Femur (tissue), 1 donor: ENCODE results near the gene PRIM2.
"Not testable (repeated sequence)": the region's sequence is repeated elsewhere in the genome, so short reads cannot be mapped to it uniquely, and the experiment has no call there.

ENCODE experiments used
- DNase-seq: peaks from one replicate; pipeline ENCODE4 v3.0.0-alpha.2; 2017

Gene PRIM2

GRCh38 chr6:57631773-57632172, 314.3 kb downstream of the PRIM2 start:
- DNase-seq, result not testable (repeated sequence)

GRCh38 chr6:57658526-57658925, 341.1 kb downstream of the PRIM2 start:
- DNase-seq, result not testable (repeated sequence)

- not testable (repeated sequence) for DNase-seq
Measured at GRCh38 chr6:57659794-57660193, 342.4 kb downstream of the PRIM2 start.

- DNase-seq, result not testable (repeated sequence)
Measured at GRCh38 chr6:57660940-57661339, 343.5 kb downstream of the PRIM2 start.

DNA sequence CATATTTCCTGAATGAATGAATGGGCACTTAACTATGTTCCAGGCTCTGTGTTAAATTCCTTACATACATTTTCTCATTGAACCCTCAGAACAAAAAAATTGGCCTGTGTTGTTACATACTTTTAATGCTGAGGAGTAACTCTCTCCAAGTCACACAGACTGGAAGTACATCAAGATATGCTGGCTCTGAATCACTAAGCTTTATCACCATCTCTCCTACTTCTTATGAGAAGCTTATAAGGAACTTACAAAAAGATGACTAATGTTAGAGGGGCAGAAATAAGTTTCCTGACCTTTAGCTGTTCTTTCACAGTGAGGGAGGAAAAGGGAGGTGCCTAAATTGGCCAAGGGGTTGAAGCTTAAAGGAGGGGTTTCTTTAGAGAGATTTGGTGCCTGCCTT, 350.7 kb downstream of the PRIM2 start:
- DNase-seq, result not testable (repeated sequence)

DNA sequence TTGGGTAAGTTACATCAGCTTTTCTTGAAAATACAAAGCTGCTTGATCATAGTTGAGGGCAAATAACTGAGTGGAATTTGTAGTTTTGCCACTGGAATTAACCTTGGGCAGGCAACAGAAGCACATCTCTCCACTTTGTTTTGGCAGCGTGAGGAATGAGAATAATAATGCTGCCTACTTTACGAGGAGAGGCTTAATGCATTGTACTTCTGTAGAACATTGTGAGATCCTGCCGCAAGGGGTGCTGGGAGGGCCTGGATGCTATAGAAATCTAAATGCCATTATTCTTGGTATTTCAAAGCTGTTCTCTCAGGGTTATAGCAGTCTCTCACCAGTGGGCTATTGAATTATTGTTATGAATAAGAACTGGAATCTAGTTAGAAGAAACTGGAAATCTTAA, 353.8 kb downstream of the PRIM2 start:
- DNase-seq, result not testable (repeated sequence)

DNA sequence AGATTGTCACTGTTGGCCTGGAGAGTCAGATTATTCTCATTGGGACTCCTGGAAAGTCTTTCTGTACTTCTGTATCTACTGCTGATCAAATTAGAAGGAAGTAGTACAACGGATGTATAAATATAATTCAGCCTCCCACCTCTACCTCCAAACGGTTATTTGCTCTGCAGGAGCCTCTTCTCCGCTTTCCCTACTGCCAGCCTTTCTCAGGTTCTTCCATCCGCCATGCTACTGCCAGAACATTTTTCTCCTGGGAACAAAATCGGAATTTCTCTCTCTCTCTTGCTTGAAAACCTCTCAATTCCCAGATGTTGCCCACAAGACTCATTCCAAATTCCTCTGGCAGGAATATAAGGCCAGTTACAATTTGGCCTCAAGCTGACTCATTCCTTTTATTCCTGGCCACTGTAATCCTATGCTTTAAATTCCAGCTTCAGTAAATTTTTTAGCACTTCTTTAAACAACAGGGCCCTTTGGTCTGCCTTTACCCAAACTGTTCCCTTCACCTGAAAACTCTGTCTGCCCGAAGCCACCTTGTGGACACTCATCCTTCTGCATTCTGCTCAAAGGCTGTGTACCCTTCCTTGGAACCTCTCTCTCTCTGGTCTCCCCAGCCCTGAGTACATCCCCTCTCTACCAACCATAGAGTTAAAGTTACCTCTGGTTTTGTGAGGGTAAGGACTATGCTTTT, 354.7 kb downstream of the PRIM2 start:
- not testable (repeated sequence) for DNase-seq

- DNase-seq, result not testable (repeated sequence)
Measured at GRCh38 chr6:57673281-57673680, 355.9 kb downstream of the PRIM2 start.

- DNase-seq, result not testable (repeated sequence)
Measured at GRCh38 chr6:57675386-57675785, 358.0 kb downstream of the PRIM2 start.

- DNase-seq, result not testable (repeated sequence)
Measured at GRCh38 chr6:57696382-57696781, 379.0 kb downstream of the PRIM2 start.
